K562 (cell line): Measurements from ENCODE around the gene P2RY14.
"Not testable (repeated sequence)": the region's sequence is repeated elsewhere in the genome, so short reads cannot be mapped to it uniquely, and the experiment has no call there.

Source experiments
- ATF4 ChIP-seq: fragments of 450-650 bp; formaldehyde crosslinking; IDR thresholded peaks from 2 replicates; pipeline ENCODE4 v1.4.0; 2022; ENCODE audit warnings: mild to moderate bottlenecking, moderate library complexity
- BCLAF1 ChIP-seq, 2 experiments: fragments of 450-650 bp in 1 of 2; IDR thresholded peaks; 2 replicates each; pipeline ENCODE4 v1.6.1; 2011 to 2017; ENCODE audit warnings: low read depth in 2 of 2, antibody characterized with exemption in 1 of 2, borderline replicate concordance in 1 of 2, low read length in 1 of 2, mild to moderate bottlenecking in 1 of 2, mixed read lengths in 1 of 2; ENCODE audit not compliant: control insufficient read depth in 1 of 2
- CTCF ChIP-seq, 3 experiments: IDR thresholded peaks in 2 of 3; conservative IDR thresholded peaks in 1 of 3; 2 replicates each; pipeline ENCODE4 v1.5.1; 2011 to 2012; ENCODE audit warnings: low read length in 3 of 3, mild to moderate bottlenecking in 3 of 3, control low read depth in 2 of 3, improper control_type of control experiment in 1 of 3, inconsistent platforms in 1 of 3, low read depth in 1 of 3, mixed read lengths in 1 of 3, moderate library complexity in 1 of 3; ENCODE audit not compliant: insufficient read depth in 2 of 3
- DNMT1 ChIP-seq: fragments of 450-650 bp; IDR thresholded peaks from 2 replicates; pipeline ENCODE4 v1.6.1; 2016; ENCODE audit warnings: antibody characterized with exemption, mild to moderate bottlenecking
- E2F4 ChIP-seq: sonication (generic); formaldehyde crosslinking; IDR thresholded peaks from 2 replicates; pipeline ENCODE4 v1.8.0; 2022; ENCODE audit warnings: mild to moderate bottlenecking, low read depth, missing genetic modification reagents
- EZH2 ChIP-seq: IDR thresholded peaks from 2 replicates; pipeline ENCODE4 v1.6.1; 2012; ENCODE audit warnings: low read depth, mild to moderate bottlenecking, inconsistent platforms, low read length, borderline replicate concordance
- FOXJ2 ChIP-seq: fragments of 200-800 bp; sonication (Bioruptor generic); IDR thresholded peaks from 2 replicates; pipeline ENCODE4 v1.6.1; 2016; ENCODE audit warnings: missing genetic modification characterization, missing compliant biosample characterization
- FOXM1 ChIP-seq, 2 experiments: fragments of 450-650 bp in 1 of 2; sonication (generic) in 1 of 2; formaldehyde crosslinking in 1 of 2; IDR thresholded peaks; 2 replicates each; pipeline versions ENCODE4 v1.6.1 to v1.9.0; 2017 to 2022; ENCODE audit warnings: low read depth in 2 of 2, mild to moderate bottlenecking in 2 of 2, missing genetic modification reagents in 1 of 2, moderate library complexity in 1 of 2
- KAT7 ChIP-seq: sonication (generic); formaldehyde crosslinking; IDR thresholded peaks from 2 replicates; pipeline ENCODE4 v1.8.0; 2022; ENCODE audit warnings: missing genetic modification reagents, mild to moderate bottlenecking, borderline replicate concordance
- LARP7 ChIP-seq: fragments of 450-650 bp; IDR thresholded peaks from 2 replicates; pipeline ENCODE4 v1.6.1; 2016
- TBL1XR1 ChIP-seq, 2 experiments: IDR thresholded peaks; 2 replicates each; pipeline ENCODE4 v1.6.1; 2012; ENCODE audit warnings: improper control_type of control experiment in 2 of 2, low read length in 2 of 2, mild to moderate bottlenecking in 1 of 2
- YY1 ChIP-seq, 3 experiments: IDR thresholded peaks; 2 replicates each; pipeline ENCODE4 v1.6.1; 2011; ENCODE audit warnings: low read length in 2 of 3, mild to moderate bottlenecking in 2 of 3, moderate library complexity in 2 of 3, borderline replicate concordance in 1 of 3, control low read depth in 1 of 3, low read depth in 1 of 3; ENCODE audit not compliant: insufficient read depth in 3 of 3, insufficient replicate concordance in 2 of 3, control insufficient read depth in 1 of 3, insufficient read length in 1 of 3; ENCODE audit errors: extremely low read depth in 1 of 3
- ZFP91 ChIP-seq: sonication (generic); formaldehyde crosslinking; IDR thresholded peaks from 2 replicates; pipeline ENCODE4 v1.8.0; 2022; ENCODE audit warnings: mild to moderate bottlenecking, missing genetic modification reagents
- ZNF165 ChIP-seq: fragments of 250-450 bp; sonication (Bioruptor Pico); IDR thresholded peaks from 2 replicates; pipeline ENCODE4 v1.4.0; 2020; ENCODE audit warnings: borderline replicate concordance

GRCh38 chr3:151169948-151170679 lies 108.2 kb downstream of the P2RY14 start:
- TF ChIP-seq EZH2; ATF4 (CRISPR knock-in tag); E2F4 (CRISPR knock-in tag); CTCF (IDR thresholded peaks at IDR 0.05 in 2 of 3, conservative IDR thresholded peaks at IDR 0.05 in 1 of 3; ENCODE audit: insufficient read depth in 2 of 3, low read depth in 1 of 3, low read length in 3 of 3); DNMT1; ZNF165 (CRISPR knock-in tag); BCLAF1 (IDR thresholded peaks at IDR 0.05; ENCODE audit: borderline replicate concordance in 1 of 2, control insufficient read depth in 1 of 2, low read depth in 2 of 2, low read length in 1 of 2); FOXM1 (IDR thresholded peaks at IDR 0.05; ENCODE audit: low read depth); FOXM1 (CRISPR knock-in tag; IDR thresholded peaks at IDR 0.05; ENCODE audit: low read depth); KAT7 (CRISPR knock-in tag); YY1 (IDR thresholded peaks at IDR 0.05; ENCODE audit: borderline replicate concordance in 1 of 3, control insufficient read depth in 1 of 3, extremely low read depth in 1 of 3, insufficient read depth in 3 of 3, insufficient read length in 1 of 3, insufficient replicate concordance in 2 of 3, low read depth in 1 of 3, low read length in 2 of 3); FOXJ2 (tag); TBL1XR1 (IDR thresholded peaks at IDR 0.05; ENCODE audit: low read length in 2 of 2); LARP7; ZFP91 (CRISPR knock-in tag): not testable (repeated sequence)
